Endothelial cell of umbilical vein (primary cell): ENCODE data around the gene CDC42EP4.
A peak's percentile ranks its signal among the peaks of the same experiment; 100 is the strongest.

Source experiments
- EZH2 ChIP-seq: IDR thresholded peaks from 2 replicates; pipeline ENCODE4 v1.6.1; 2012; ENCODE audit warnings: borderline replicate concordance, low read depth, mild to moderate bottlenecking, moderate library complexity, low read length, inconsistent platforms; ENCODE audit not compliant: severe bottlenecking
- GATA2 ChIP-seq: IDR thresholded peaks from 2 replicates; pipeline ENCODE4 v1.7.0; 2011; ENCODE audit warnings: low read depth, mild to moderate bottlenecking, moderate library complexity, mixed read lengths, low read length; ENCODE audit not compliant: insufficient read length, insufficient read depth
- JUN ChIP-seq: IDR thresholded peaks from 2 replicates; pipeline ENCODE4 v1.6.1; 2011; ENCODE audit warnings: borderline replicate concordance, low read depth; ENCODE audit not compliant: insufficient read length, insufficient read depth
- POLR2A ChIP-seq: IDR thresholded peaks from 2 replicates; pipeline ENCODE4 v1.6.1; 2012; ENCODE audit warnings: low read depth, mild to moderate bottlenecking, control low read depth, low read length
- POLR2AphosphoS5 ChIP-seq: IDR thresholded peaks from 2 replicates; pipeline ENCODE4 v1.6.1; 2012; ENCODE audit warnings: low read depth, mild to moderate bottlenecking, control low read depth, low read length, moderate library complexity; ENCODE audit not compliant: insufficient read depth
- TF ChIP-seq, protein P1 (sequence below), 2 donors: IDR thresholded peaks; 1 replicate in 1 of 2; 2 replicates in 1 of 2; pipeline ENCODE4 v1.5.1; 2011; ENCODE audit warnings: low read length in 2 of 2, mild to moderate bottlenecking in 2 of 2, moderate library complexity in 2 of 2, control low read depth in 1 of 2, inconsistent platforms in 1 of 2, low read depth in 1 of 2; ENCODE audit not compliant: insufficient read depth in 1 of 2; ENCODE audit errors: extremely low read depth in 1 of 2
- TF ChIP-seq, protein P2 (sequence below): IDR thresholded peaks from 2 replicates; pipeline ENCODE4 v1.6.1; 2011; ENCODE audit not compliant: insufficient read depth, insufficient read length

GRCh38 chr17:73342541-73343167, 30.9 kb upstream of the CDC42EP4 start:
- TF ChIP-seq POLR2A: no peak
- no peak for TF ChIP-seq EZH2
- TF ChIP-seq, protein P1, sequence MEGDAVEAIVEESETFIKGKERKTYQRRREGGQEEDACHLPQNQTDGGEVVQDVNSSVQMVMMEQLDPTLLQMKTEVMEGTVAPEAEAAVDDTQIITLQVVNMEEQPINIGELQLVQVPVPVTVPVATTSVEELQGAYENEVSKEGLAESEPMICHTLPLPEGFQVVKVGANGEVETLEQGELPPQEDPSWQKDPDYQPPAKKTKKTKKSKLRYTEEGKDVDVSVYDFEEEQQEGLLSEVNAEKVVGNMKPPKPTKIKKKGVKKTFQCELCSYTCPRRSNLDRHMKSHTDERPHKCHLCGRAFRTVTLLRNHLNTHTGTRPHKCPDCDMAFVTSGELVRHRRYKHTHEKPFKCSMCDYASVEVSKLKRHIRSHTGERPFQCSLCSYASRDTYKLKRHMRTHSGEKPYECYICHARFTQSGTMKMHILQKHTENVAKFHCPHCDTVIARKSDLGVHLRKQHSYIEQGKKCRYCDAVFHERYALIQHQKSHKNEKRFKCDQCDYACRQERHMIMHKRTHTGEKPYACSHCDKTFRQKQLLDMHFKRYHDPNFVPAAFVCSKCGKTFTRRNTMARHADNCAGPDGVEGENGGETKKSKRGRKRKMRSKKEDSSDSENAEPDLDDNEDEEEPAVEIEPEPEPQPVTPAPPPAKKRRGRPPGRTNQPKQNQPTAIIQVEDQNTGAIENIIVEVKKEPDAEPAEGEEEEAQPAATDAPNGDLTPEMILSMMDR (IDR thresholded peaks at IDR 0.05; ENCODE audit: extremely low read depth in 1 of 2, insufficient read depth in 1 of 2, low read depth in 1 of 2, low read length in 2 of 2): peak in 1 of 2 donors; percentile 13
- no peak for TF ChIP-seq GATA2
- TF ChIP-seq, protein P2, sequence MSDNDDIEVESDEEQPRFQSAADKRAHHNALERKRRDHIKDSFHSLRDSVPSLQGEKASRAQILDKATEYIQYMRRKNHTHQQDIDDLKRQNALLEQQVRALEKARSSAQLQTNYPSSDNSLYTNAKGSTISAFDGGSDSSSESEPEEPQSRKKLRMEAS: no peak
- TF ChIP-seq POLR2AphosphoS5: no peak
- no peak for TF ChIP-seq JUN
